T-cell (primary cell): ENCODE measurements around the gene SMPD3. TPM values are rescaled to one million over a fixed set of nuclear protein-coding genes. Genes with fewer than 3 reads are reported as not detected.

Experiments used
- ATAC-seq, 4 experiments: fragments of 200-7000 bp in 3 of 4; fragments of 150-1000 bp in 1 of 4; cut with Tn5 transposase; replicated peaks in 1 of 4; 1 replicate in 3 of 4; 2 replicates in 1 of 4; pipeline ENCODE4 v1.10.0; 2021; ENCODE audit warnings: moderate library complexity in 3 of 4, mild to moderate bottlenecking in 2 of 4, moderate number of reproducible peaks in 1 of 4
- CTCF ChIA-PET, 2 donors: fragments of 300-600 bp; sonication (Branson Sonifier 250); formaldehyde crosslinking; loops; one replicate each; lab custom pipeline; 2022; ENCODE audit warnings: antibody characterized with exemption in 2 of 2; lab: Charles Lee
- POLR2A ChIA-PET, 2 donors: fragments of 300-600 bp; sonication (Branson Sonifier 250); formaldehyde crosslinking; loops; one replicate each; lab custom pipeline; 2022; ENCODE audit warnings: antibody characterized with exemption in 2 of 2; lab: Charles Lee
- DNase-seq, 35 experiments: peaks; one replicate each; pipeline versions ENCODE4 v3.0.0 to v3.0.0-alpha.2; 2013 to 2023
- H3K27ac ChIP-seq: one replicate; pipeline ENCODE4 v1.5.1; 2013; ENCODE audit warnings: low read length
- H3K27me3 ChIP-seq, 2 experiments: replicated peaks in 1 of 2; 1 replicate in 1 of 2; 2 replicates in 1 of 2; pipeline versions ENCODE4 v1.6.1 to v1.7.0; 2013; ENCODE audit warnings: low read length in 1 of 2, mixed read lengths in 1 of 2; ENCODE audit not compliant: control insufficient read depth in 2 of 2, insufficient read depth in 2 of 2; ENCODE audit errors: extremely low read depth in 1 of 2
- H3K36me3 ChIP-seq, 2 donors: 1 replicate in 1 of 2; 2 replicates in 1 of 2; pipeline versions ENCODE4 v1.6.1 to v1.7.0; 2013; ENCODE audit warnings: low read length in 1 of 2; ENCODE audit not compliant: control insufficient read depth in 2 of 2, insufficient read depth in 1 of 2; ENCODE audit errors: extremely low read depth in 1 of 2
- H3K4me1 ChIP-seq, 2 experiments: 1 replicate in 1 of 2; 2 replicates in 1 of 2; pipeline versions ENCODE4 v1.6.1 to v1.7.0; 2013; ENCODE audit warnings: low read length in 2 of 2, mixed read lengths in 1 of 2; ENCODE audit not compliant: insufficient read depth in 2 of 2, control insufficient read depth in 1 of 2; ENCODE audit errors: extremely low read depth in 1 of 2
- H3K4me3 ChIP-seq, 2 donors: 1 replicate in 1 of 2; 2 replicates in 1 of 2; pipeline versions ENCODE4 v1.5.1 to v1.7.0; 2013; ENCODE audit warnings: mild to moderate bottlenecking in 2 of 2, low read length in 1 of 2, moderate library complexity in 1 of 2; ENCODE audit not compliant: control insufficient read depth in 1 of 2; ENCODE audit errors: extremely low read depth in 1 of 2
- H3K9me3 ChIP-seq: 2 replicates; pipeline ENCODE4 v1.7.0; 2013
- H3K27ac Mint-ChIP-seq, 2 donors: one replicate each; pipeline ENCODE4 v1.8.0; 2020 to 2021; ENCODE audit warnings: mild to moderate bottlenecking in 2 of 2, mixed read lengths in 2 of 2
- H3K27me3 Mint-ChIP-seq, 2 donors: one replicate each; pipeline ENCODE4 v1.8.0; 2021 to 2022; ENCODE audit warnings: mixed read lengths in 2 of 2
- H3K36me3 Mint-ChIP-seq: one replicate; pipeline ENCODE4 v1.8.0; 2021; ENCODE audit warnings: mixed read lengths
- H3K4me1 Mint-ChIP-seq, 3 donors: one replicate each; pipeline ENCODE4 v1.8.0; 2020 to 2022; ENCODE audit warnings: mixed read lengths in 3 of 3, mild to moderate bottlenecking in 1 of 3
- H3K4me3 Mint-ChIP-seq, 3 donors: one replicate each; pipeline ENCODE4 v1.8.0; 2020 to 2022; ENCODE audit warnings: mild to moderate bottlenecking in 3 of 3, mixed read lengths in 3 of 3, moderate library complexity in 3 of 3
- H3K9me3 Mint-ChIP-seq, 3 donors: one replicate each; pipeline ENCODE4 v1.8.0; 2020 to 2022; ENCODE audit warnings: mixed read lengths in 3 of 3
- WGBS: methylation state at CpG from one replicate; pipeline ENCODE4 v1.1.5; 2013; ENCODE audit warnings: missing lambda C conversion rate; ENCODE audit not compliant: insufficient coverage; 5-methylcytosine and 5-hydroxymethylcytosine counted together
- total RNA-seq, 35 experiments: library from RNA in 6 of 35; stranded (reverse) in 6 of 35; fragments of 120-200 nt in 1 of 35; gene quantifications; one replicate each; pipeline versions ENCODE4 v1.2.1 to v1.2.4 and lab custom pipeline; 2013 to 2026

Gene SMPD3
- total RNA-seq, 5 donors from 2014 or later (not counting 1 experiment from before 2014, with no cell fraction given): 0.93 to 2.3 (median 1.7) TPM

DNA sequence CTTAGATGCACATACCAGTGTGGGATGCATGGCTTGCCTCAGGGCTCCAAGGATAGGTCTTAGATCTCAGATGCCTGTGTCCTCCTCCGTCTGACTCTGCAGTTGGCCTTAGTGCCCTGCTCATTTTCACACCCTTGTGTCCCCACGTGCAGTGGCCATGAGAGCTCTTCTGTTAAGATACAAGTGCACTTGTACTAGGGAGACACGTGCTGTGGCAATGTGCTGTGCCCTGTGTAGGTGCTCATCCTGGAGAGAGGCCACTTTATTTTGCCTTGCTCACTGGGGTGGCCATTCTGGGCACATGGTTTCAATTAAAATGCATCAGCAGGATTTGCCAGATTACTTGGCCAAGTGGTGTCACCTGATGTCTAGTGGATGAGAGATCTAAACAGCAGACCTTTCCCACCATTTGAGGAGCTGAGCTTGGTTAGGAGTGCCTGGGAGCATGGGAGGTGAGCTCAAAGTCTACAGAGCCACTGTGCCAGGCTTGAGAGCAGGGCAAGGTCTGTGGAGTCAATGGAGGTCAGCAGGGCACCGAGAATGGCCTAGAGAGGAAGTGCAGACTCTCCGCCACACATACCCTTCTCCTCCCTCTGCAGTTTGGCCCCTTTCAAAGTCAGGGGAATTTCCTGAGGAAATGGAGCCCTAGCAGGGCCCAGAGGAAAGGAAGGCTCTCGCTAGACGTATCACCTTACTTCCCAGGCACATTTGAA is 25.2 kb upstream of the SMPD3 start:
- Histone ChIP-seq H3K27me3 (no peaks in the 10 kb centered on the region), H3K27ac (no peak overlapping the region), H3K4me3 (no peak overlapping the region), H3K9me3 (no peaks in the 10 kb centered on the region), H3K4me1 (peaks cover 22 to 23% of the 10 kb centered on the region in 2 experiments), H3K36me3 (no peaks in the 10 kb centered on the region)
- ChIA-PET POLR2A (no interaction called here), CTCF (no interaction called here)
- H3K27me3 Mint-ChIP-seq: no peaks in the 10 kb centered on the region
- no peaks in the 10 kb centered on the region for H3K36me3 Mint-ChIP-seq
- 77% methylated on average over 3 of the region's 7 CpGs for WGBS
- no peaks in the 10 kb centered on the region for H3K9me3 Mint-ChIP-seq
- H3K4me3 Mint-ChIP-seq: no peak overlapping the region
- no peak overlapping the region for H3K27ac Mint-ChIP-seq
- peaks cover 31 to 33% (median 32%) of the 10 kb centered on the region in 3 donors for H3K4me1 Mint-ChIP-seq
- DNase-seq (no peak), ATAC-seq (no peak)

DNA sequence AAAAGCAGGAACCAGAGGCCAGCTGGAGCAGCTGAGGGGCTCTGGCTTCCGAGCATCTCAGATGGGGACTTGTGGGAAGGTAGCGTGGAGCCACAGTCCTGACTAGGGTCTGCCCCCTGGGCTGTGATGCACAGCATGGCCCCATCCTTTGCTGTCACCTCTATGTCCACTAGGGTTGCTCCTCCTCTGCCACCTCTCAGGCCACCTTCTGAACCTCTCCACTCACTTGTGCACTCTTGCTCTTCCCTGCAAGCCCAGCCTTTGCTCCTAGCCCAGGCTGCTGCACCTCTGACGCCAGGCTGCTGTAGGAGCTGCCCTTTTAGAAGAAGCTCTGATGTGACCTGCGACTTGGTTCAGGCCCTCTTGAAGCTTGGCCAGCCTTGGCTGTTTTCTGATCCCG is 24.3 kb upstream of the SMPD3 start:
- Histone ChIP-seq H3K4me1 (peaks cover 30 to 33% of the 10 kb centered on the region in 2 experiments), H3K4me3 (no peak overlapping the region), H3K27ac (no peak overlapping the region), H3K9me3 (no peaks in the 10 kb centered on the region), H3K36me3 (no peaks in the 10 kb centered on the region), H3K27me3 (no peaks in the 10 kb centered on the region)
- Mint-ChIP-seq H3K36me3 (no peaks in the 10 kb centered on the region), H3K4me3 (no peak overlapping the region), H3K27ac (peak overlapping the region in 1 of 2 donors; percentile 34), H3K9me3 (no peaks in the 10 kb centered on the region), H3K27me3 (no peaks in the 10 kb centered on the region), H3K4me1 (peaks cover 39 to 42% (median 40%) of the 10 kb centered on the region in 3 donors)
- ChIA-PET POLR2A (no interaction called here), CTCF (interaction anchor here (0.5 to 0.6 kb wide), 2 partner anchors 706 to 838 kb away, joined by 5 to 10 read pairs; no protein-coding TSS in a partner anchor)
- WGBS: 96% methylated on average over 5 of the region's 5 CpGs
- DNase-seq: no peak
- ATAC-seq: no peak

DNA sequence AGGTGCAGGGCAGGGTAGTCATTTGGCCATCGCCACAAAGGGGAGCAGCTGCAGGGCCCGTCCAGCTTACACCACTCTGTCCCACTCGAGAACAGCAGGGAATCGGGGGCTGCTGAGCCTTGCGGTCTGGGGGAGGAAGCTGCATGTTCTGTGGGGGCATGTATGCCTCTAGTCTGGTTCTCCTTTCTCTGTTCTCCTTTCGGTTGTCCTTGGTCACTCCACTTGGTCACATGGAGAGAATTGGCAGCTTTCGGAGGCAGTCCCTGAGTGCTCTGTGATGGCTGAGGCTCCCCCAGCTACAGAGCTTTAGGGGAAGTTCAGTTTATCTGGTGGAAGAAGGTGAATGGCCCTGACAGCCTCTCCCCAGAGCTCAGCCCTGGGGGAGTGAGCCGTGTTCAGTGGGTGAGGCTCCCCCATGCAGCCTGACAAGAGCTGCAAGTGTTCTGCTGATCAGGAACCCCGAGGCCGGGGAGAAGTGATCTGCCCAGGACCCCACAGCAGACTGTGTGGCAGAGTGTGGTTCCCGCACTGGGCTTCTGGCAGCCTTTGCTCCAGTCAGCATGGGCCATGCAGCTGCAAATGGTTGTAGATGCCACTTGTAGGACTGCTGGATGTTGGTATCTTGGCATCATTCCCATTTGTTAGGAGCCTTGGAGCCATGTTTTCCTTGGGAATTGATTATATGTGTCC is 22.3 kb upstream of the SMPD3 start:
- Mint-ChIP-seq H3K4me1 (peaks cover 45 to 53% (median 47%) of the 10 kb centered on the region in 3 donors), H3K27me3 (no peaks in the 10 kb centered on the region), H3K9me3 (no peaks in the 10 kb centered on the region), H3K4me3 (peak overlapping the region; percentile 66 to 91 (median 81)), H3K36me3 (no peaks in the 10 kb centered on the region), H3K27ac (peak overlapping the region; percentile 76 to 89)
- H3K27me3 ChIP-seq: no peaks in the 10 kb centered on the region
- H3K4me1 ChIP-seq: peaks cover 32 to 36% of the 10 kb centered on the region in 2 experiments
- H3K4me3 ChIP-seq: peak overlapping the region; percentile 44 to 76
- 35% methylated on average over 6 of the region's 11 CpGs for WGBS
- DNase-seq: peak in 6 of 35 experiments; percentile 6 to 46 (median 16)
- peak; percentile 52 to 67 (median 56) for ATAC-seq
- H3K36me3 ChIP-seq: no peaks in the 10 kb centered on the region
- ChIA-PET POLR2A (no interaction called here), CTCF (interaction anchor here in 1 of 2 donors (0.7 kb wide), 1 partner anchor 74 kb away, joined by 5 read pairs; no protein-coding TSS in a partner anchor)
- H3K9me3 ChIP-seq: no peaks in the 10 kb centered on the region
- H3K27ac ChIP-seq: peak overlapping the region; percentile 68

DNA sequence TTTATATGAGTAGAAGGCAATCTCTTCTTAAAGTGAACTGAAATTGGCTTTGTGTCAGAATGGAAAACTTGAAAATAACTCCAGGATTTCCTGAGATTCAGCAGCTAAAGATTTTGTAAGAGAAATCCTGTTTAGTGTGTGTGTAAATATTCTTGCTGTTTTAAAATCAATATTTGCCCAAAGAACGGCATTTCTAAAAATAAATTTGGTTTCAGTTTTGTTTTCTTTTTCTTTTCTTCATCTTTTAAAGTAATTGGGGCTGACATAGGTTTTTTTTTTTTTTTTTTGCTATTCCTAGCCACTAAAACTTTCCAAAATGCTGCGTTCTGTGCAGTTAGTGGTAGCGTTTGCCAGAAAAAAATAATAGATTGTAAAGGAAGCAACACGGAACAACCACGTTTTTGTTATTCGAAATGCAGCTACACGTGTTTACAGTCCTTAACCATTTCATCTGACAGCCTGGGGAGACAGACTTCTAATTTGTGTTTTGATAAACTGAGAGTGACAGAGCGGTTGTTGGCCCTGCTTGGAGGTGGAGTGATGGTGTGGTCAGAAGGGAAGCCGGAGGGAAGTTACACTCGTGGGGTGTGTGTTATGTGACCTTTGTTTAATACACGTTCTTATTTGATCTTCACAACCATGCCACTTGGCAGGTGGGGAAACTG is 21.6 kb upstream of the SMPD3 start:
- Mint-ChIP-seq H3K27ac (peak overlapping the region; percentile 76 to 89), H3K27me3 (peaks cover 0 to 2% of the 10 kb centered on the region in 2 donors), H3K4me1 (peaks cover 45 to 53% (median 47%) of the 10 kb centered on the region in 3 donors), H3K4me3 (peak overlapping the region; percentile 66 to 91 (median 81)), H3K9me3 (no peaks in the 10 kb centered on the region), H3K36me3 (no peaks in the 10 kb centered on the region)
- Histone ChIP-seq H3K4me1 (peaks cover 32 to 36% of the 10 kb centered on the region in 2 experiments), H3K4me3 (peak overlapping the region; percentile 44 to 76), H3K27ac (peak overlapping the region; percentile 68), H3K27me3 (no peaks in the 10 kb centered on the region), H3K36me3 (no peaks in the 10 kb centered on the region), H3K9me3 (no peaks in the 10 kb centered on the region)
- WGBS: 0% methylated on average over 1 of the region's 11 CpGs
- DNase-seq: peak in 4 of 35 experiments; percentile 6 to 22 (median 12)
- CTCF ChIA-PET: interaction anchor here (0.6 to 1.7 kb wide), 6 partner anchors 23 to 660 kb away, joined by 3 to 6 read pairs (median 4); no protein-coding TSS in a partner anchor
- peak; percentile 43 to 69 (median 61) for ATAC-seq
- POLR2A ChIA-PET: interaction anchor here (0.7 to 1.0 kb wide), 2 partner anchors 36 to 1389 kb away, joined by 3 to 4 read pairs; no protein-coding TSS in a partner anchor

DNA sequence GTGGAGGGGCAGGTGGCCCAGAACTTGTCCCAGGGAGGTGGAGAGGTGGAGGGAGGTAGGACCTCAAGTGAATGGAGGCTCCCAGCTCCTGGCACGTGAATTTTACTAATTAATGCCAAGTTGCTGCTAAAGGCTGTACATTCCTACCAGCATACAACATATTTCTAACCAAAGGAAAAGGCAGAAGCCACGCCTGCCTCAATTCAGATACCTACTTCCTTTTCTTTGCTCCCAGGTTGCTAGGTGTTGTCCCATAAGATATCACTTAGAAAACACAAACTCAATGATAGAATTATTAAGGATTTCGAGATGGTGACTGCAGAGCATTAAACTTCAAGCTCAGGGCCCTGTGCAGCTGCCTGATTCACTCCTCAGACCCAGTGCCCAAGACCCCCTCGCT is 20.5 kb upstream of the SMPD3 start:
- Mint-ChIP-seq H3K9me3 (peaks cover 0 to 3% (median under 1%) of the 10 kb centered on the region in 3 donors), H3K4me3 (peak overlapping the region in 1 of 3 donors; percentile 91), H3K36me3 (no peaks in the 10 kb centered on the region), H3K27me3 (peaks cover 0 to 2% of the 10 kb centered on the region in 2 donors), H3K4me1 (peaks cover 45 to 53% (median 47%) of the 10 kb centered on the region in 3 donors), H3K27ac (peak overlapping the region in 1 of 2 donors; percentile 13)
- ATAC-seq (no peak), DNase-seq (no peak)
- WGBS: 60% methylated on average over 1 of the region's 4 CpGs
- no peaks in the 10 kb centered on the region for H3K9me3 ChIP-seq
- no peak overlapping the region for H3K4me3 ChIP-seq
- ChIA-PET POLR2A (interaction anchor here in 1 of 2 donors (1.0 kb wide), 1 partner anchor 35 kb away, joined by 3 read pairs; no protein-coding TSS in a partner anchor), CTCF (interaction anchor here in 1 of 2 donors (1.7 kb wide), 1 partner anchor 72 kb away, joined by 4 read pairs; no protein-coding TSS in a partner anchor)
- H3K36me3 ChIP-seq: no peaks in the 10 kb centered on the region
- H3K27me3 ChIP-seq: no peaks in the 10 kb centered on the region
- no peak overlapping the region for H3K27ac ChIP-seq
- peaks cover 32 to 35% of the 10 kb centered on the region in 2 experiments for H3K4me1 ChIP-seq
